Neural cell (in vitro differentiated cells): ENCODE results near the gene LIX1L. TPM values are rescaled to one million over a fixed set of nuclear protein-coding genes. Genes with fewer than 3 reads are reported as not detected.

Experiments used
- H2AFZ ChIP-seq: fragments of 200-600, 300-800 bp; sonication (generic), shearing (Covaris generic); 2 replicates; pipeline ENCODE4 v1.6.0; 2014; ENCODE audit warnings: low read depth, mild to moderate bottlenecking, antibody characterized with exemption, low read length, moderate library complexity
- H3F3A ChIP-seq: fragments of 200-600 bp; shearing (Covaris generic); 2 replicates; pipeline ENCODE4 v1.6.1; 2016; ENCODE audit warnings: mild to moderate bottlenecking, moderate library complexity, mixed read lengths, antibody characterized with exemption, low read length; ENCODE audit not compliant: insufficient read depth, poor library complexity, severe bottlenecking
- H3K27ac ChIP-seq: fragments of 200-600, 300-800 bp; sonication (generic), shearing (Covaris generic); 2 replicates; pipeline ENCODE4 v1.5.1; 2014; ENCODE audit warnings: mild to moderate bottlenecking, low read length, moderate library complexity
- H3K27me3 ChIP-seq: fragments of 300-800, 200-600 bp; sonication (generic), shearing (Covaris generic); 2 replicates; pipeline ENCODE4 v1.6.0; 2014; ENCODE audit warnings: mild to moderate bottlenecking, low read depth, low read length, moderate library complexity; ENCODE audit not compliant: insufficient read depth
- H3K36me3 ChIP-seq: fragments of 300-800, 200-600 bp; sonication (generic), shearing (Covaris generic); 2 replicates; pipeline ENCODE4 v1.5.1; 2014; ENCODE audit warnings: mild to moderate bottlenecking, antibody characterized with exemption, low read length, moderate library complexity; ENCODE audit not compliant: insufficient read depth
- H3K4me2 ChIP-seq: fragments of 300-800, 200-600 bp; sonication (generic), shearing (Covaris generic); 2 replicates; pipeline ENCODE4 v1.6.0; 2014; ENCODE audit warnings: mild to moderate bottlenecking, low read length
- H3K4me3 ChIP-seq: fragments of 300-800, 200-600 bp; sonication (generic), shearing (Covaris generic); 2 replicates; pipeline ENCODE4 v1.5.1; 2014; ENCODE audit warnings: mild to moderate bottlenecking, low read length, moderate library complexity
- H3K79me2 ChIP-seq: fragments of 200-600 bp; shearing (Covaris generic); replicated peaks from 2 replicates; pipeline ENCODE4 v1.6.0; 2014; ENCODE audit warnings: mild to moderate bottlenecking, low read length, moderate library complexity; ENCODE audit not compliant: insufficient read depth
- H3K9ac ChIP-seq: fragments of 300-800, 200-600 bp; sonication (generic), shearing (Covaris generic); 2 replicates; pipeline ENCODE4 v1.6.1; 2016; ENCODE audit warnings: mild to moderate bottlenecking, low read length, mixed read lengths
- H3K9me2 ChIP-seq: fragments of 200-600 bp; shearing (Covaris generic); 2 replicates; pipeline ENCODE4 v1.6.1; 2016; ENCODE audit warnings: mild to moderate bottlenecking, low read length, mixed read lengths; ENCODE audit not compliant: insufficient read depth
- H3K9me3 ChIP-seq: fragments of 200-600, 300-800 bp; sonication (generic), shearing (Covaris generic); 2 replicates; pipeline ENCODE4 v1.6.1; 2016; ENCODE audit warnings: mild to moderate bottlenecking, mixed run types, low read length, moderate library complexity, mixed read lengths
- H4K20me1 ChIP-seq: fragments of 200-600 bp; shearing (Covaris generic); 2 replicates; pipeline ENCODE4 v1.6.1; 2016; ENCODE audit warnings: mild to moderate bottlenecking, mixed run types; ENCODE audit not compliant: insufficient read depth
- CTCF ChIP-seq: fragments of 450-650 bp; IDR thresholded peaks from 2 replicates; pipeline ENCODE4 v1.5.1; 2014; ENCODE audit warnings: antibody characterized with exemption, mild to moderate bottlenecking, moderate library complexity; ENCODE audit not compliant: poor library complexity, severe bottlenecking
- EP300 ChIP-seq: fragments of 450-650 bp; conservative IDR thresholded peaks from 2 replicates; pipeline ENCODE4 v1.6.1; 2014; ENCODE audit warnings: antibody characterized with exemption, mild to moderate bottlenecking, moderate library complexity; ENCODE audit not compliant: poor library complexity, severe bottlenecking
- EZH2 ChIP-seq: fragments of 200-600, 300-800 bp; shearing (Covaris generic), sonication (generic); IDR thresholded peaks from 2 replicates; pipeline ENCODE4 v1.6.1; 2014; ENCODE audit warnings: antibody characterized with exemption, low read length, borderline replicate concordance, mild to moderate bottlenecking; ENCODE audit not compliant: insufficient read depth, poor library complexity, severe bottlenecking
- MXI1 ChIP-seq: fragments of 450-650 bp; conservative IDR thresholded peaks from 2 replicates; pipeline ENCODE4 v1.6.1; 2014; ENCODE audit warnings: antibody characterized with exemption, mild to moderate bottlenecking; ENCODE audit not compliant: poor library complexity, severe bottlenecking
- POLR2AphosphoS5 ChIP-seq: IDR thresholded peaks from 2 replicates; pipeline ENCODE4 v1.6.1; 2012
- RAD21 ChIP-seq: fragments of 450-650 bp; conservative IDR thresholded peaks from 2 replicates; pipeline ENCODE4 v1.6.1; 2014; ENCODE audit warnings: antibody characterized with exemption, mild to moderate bottlenecking, moderate library complexity
- SMC3 ChIP-seq: fragments of 450-650 bp; conservative IDR thresholded peaks from 2 replicates; pipeline ENCODE4 v1.6.1; 2014; ENCODE audit warnings: antibody characterized with exemption, mild to moderate bottlenecking, moderate library complexity; ENCODE audit not compliant: poor library complexity
- TAF1 ChIP-seq: IDR thresholded peaks from 2 replicates; pipeline ENCODE4 v1.6.1; 2012; ENCODE audit warnings: low read depth
- polyA plus RNA-seq: library from polyadenylated mRNA; depleted of rRNA; stranded (reverse); fragments of >200 nt; gene quantifications from 2 replicates; pipeline ENCODE4 v1.2.3, GENCODE V29; 2014
- TF ChIP-seq, protein P1 (sequence below): IDR thresholded peaks from 2 replicates; pipeline ENCODE4 v1.6.1; 2012; ENCODE audit warnings: borderline replicate concordance

Gene LIX1L
- polyA plus RNA-seq, 1 donor from 2014 or later, result 17.0 TPM

- peaks cover 17% of the 10 kb centered on the region for H3K79me2 ChIP-seq
- H2AFZ ChIP-seq, result no peak overlapping the region
- H3K9me2 ChIP-seq, result no peaks in the 10 kb centered on the region
- no peaks in the 10 kb centered on the region for H4K20me1 ChIP-seq
- H3K27me3 ChIP-seq, result no peaks in the 10 kb centered on the region
- H3K9me3 ChIP-seq, result no peaks in the 10 kb centered on the region
- no peak overlapping the region for H3K27ac ChIP-seq
- H3K4me3 ChIP-seq, result no peak overlapping the region
- no peaks in the 10 kb centered on the region for H3K36me3 ChIP-seq
- TF ChIP-seq, protein P1, sequence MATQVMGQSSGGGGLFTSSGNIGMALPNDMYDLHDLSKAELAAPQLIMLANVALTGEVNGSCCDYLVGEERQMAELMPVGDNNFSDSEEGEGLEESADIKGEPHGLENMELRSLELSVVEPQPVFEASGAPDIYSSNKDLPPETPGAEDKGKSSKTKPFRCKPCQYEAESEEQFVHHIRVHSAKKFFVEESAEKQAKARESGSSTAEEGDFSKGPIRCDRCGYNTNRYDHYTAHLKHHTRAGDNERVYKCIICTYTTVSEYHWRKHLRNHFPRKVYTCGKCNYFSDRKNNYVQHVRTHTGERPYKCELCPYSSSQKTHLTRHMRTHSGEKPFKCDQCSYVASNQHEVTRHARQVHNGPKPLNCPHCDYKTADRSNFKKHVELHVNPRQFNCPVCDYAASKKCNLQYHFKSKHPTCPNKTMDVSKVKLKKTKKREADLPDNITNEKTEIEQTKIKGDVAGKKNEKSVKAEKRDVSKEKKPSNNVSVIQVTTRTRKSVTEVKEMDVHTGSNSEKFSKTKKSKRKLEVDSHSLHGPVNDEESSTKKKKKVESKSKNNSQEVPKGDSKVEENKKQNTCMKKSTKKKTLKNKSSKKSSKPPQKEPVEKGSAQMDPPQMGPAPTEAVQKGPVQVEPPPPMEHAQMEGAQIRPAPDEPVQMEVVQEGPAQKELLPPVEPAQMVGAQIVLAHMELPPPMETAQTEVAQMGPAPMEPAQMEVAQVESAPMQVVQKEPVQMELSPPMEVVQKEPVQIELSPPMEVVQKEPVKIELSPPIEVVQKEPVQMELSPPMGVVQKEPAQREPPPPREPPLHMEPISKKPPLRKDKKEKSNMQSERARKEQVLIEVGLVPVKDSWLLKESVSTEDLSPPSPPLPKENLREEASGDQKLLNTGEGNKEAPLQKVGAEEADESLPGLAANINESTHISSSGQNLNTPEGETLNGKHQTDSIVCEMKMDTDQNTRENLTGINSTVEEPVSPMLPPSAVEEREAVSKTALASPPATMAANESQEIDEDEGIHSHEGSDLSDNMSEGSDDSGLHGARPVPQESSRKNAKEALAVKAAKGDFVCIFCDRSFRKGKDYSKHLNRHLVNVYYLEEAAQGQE, result no peak
- no peak for TF ChIP-seq TAF1
- TF ChIP-seq MXI1, result no peak
- TF ChIP-seq CTCF, result no peak
- TF ChIP-seq EP300, result no peak
- no peak for TF ChIP-seq EZH2
- TF ChIP-seq RAD21, result no peak
- no peaks in the 10 kb centered on the region for H3F3A ChIP-seq
- H3K9ac ChIP-seq, result no peak overlapping the region
- no peak overlapping the region for H3K4me2 ChIP-seq
These were observed 8.6 kb downstream of the LIX1L start for GRCh38 chr1:145949219-145949618.

GRCh38 chr1:145947551-145947950 is 10.3 kb downstream of the LIX1L start:
- Histone ChIP-seq H3K27me3 (no peaks in the 10 kb centered on the region), H4K20me1 (no peaks in the 10 kb centered on the region), H2AFZ (no peak overlapping the region), H3K4me2 (no peak overlapping the region), H3K9ac (no peak overlapping the region), H3F3A (no peaks in the 10 kb centered on the region), H3K27ac (no peak overlapping the region), H3K79me2 (peaks cover 2% of the 10 kb centered on the region), H3K9me2 (no peaks in the 10 kb centered on the region), H3K36me3 (no peaks in the 10 kb centered on the region), H3K9me3 (no peaks in the 10 kb centered on the region), H3K4me3 (no peak overlapping the region)
- no peak for TF ChIP-seq TAF1
- no peak for TF ChIP-seq SMC3
- TF ChIP-seq POLR2AphosphoS5, result no peak
- TF ChIP-seq RAD21, result no peak
- TF ChIP-seq, protein P1, result no peak
- no peak for TF ChIP-seq CTCF
- no peak for TF ChIP-seq MXI1
- TF ChIP-seq EP300, result no peak
- no peak for TF ChIP-seq EZH2
